HPDE6-E6E7 (cell line): ENCODE measurements around the gene CHRDL2.
"Not testable (repeated sequence)": the region's sequence is repeated elsewhere in the genome, so short reads cannot be mapped to it uniquely, and the experiment has no call there.

Experiments used
- DNase-seq: peaks from one replicate; pipeline ENCODE4 v3.0.0; 2011; ENCODE audit warnings: missing footprints; ENCODE audit errors: extremely low spot score

The CHRDL2 gene, protein sequence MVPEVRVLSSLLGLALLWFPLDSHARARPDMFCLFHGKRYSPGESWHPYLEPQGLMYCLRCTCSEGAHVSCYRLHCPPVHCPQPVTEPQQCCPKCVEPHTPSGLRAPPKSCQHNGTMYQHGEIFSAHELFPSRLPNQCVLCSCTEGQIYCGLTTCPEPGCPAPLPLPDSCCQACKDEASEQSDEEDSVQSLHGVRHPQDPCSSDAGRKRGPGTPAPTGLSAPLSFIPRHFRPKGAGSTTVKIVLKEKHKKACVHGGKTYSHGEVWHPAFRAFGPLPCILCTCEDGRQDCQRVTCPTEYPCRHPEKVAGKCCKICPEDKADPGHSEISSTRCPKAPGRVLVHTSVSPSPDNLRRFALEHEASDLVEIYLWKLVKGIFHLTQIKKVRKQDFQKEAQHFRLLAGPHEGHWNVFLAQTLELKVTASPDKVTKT

DNA sequence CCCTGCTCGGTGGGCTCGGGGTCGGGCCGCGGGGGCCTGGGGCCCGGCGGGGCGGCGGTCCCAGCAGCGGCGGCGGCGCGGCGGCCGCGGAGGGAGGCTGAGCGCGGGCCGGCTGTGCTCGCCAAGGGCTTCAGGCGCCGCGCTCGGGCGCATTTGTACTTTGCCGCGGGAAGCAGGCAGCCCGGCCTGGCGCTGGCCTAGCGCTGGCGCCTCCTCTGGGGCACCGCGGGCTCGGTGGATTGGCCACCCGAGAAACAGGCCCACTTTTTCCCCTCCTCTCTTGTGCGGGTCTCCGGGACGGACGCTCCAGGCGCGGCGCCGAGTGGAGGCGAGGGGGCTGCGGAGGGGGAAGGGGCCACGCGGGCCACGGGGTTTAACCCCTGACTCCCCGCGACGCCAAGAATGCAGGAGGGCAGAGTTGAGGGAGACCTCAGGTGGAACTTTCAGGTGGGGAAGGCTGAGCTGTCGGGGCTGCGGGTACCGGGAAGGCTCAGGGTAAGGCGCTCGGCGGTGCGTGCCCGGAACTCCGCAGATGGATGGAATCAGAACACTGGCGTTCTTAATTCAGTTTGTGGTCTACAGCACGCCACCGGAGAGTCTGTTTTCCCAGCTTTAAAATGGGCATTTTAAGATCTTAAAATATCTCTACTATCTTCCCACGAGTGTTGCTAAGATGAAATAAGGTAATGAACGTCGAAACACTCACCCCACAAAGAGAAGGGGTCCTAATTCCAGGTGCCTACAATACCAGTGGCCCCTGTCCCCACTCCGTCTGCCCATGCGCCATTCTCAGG is at the start of gene CHRDL2:
Gene CHRDL2 (minus strand): TSS at position 126 of the 794 bp plus-strand sequence. CDS start 538 bp downstream, outside the sequence.
- no peak for DNase-seq

DNA sequence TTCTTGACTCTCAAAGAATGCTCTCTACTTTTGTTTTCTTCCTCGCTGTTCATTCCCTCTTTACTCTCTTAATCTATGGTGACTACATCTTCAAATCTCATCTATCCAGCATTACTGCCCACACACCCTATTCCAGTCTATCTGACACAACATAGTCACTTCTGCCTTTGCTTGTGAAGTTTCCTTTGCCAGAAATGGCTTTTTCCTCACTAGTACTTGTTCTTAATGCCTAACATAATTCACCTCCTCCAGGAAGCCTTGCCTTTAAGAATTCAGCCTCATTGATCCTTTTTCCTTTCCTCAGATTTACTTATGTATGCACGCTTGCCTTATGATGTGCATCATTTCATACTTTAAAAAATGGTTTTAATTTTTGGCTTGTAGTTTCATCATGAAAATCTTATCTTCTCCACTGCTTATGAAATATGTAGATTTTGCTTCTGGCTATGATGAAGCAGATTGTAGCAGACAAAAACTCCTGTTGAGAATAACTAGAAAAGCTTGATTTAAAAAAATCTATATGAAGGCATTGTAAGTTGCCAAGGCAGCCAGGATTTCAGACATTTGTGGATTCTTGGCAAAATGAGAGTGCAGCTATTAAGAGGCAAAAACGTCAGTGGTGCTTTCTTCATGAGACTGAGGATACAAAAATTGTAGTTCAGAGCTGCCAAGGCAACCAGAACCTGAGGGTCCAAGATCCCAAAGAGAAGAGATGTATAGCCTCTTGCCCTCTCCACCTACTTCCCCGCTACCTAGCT is 49.2 kb upstream of the CHRDL2 start:
- DNase-seq: no peak

DNA sequence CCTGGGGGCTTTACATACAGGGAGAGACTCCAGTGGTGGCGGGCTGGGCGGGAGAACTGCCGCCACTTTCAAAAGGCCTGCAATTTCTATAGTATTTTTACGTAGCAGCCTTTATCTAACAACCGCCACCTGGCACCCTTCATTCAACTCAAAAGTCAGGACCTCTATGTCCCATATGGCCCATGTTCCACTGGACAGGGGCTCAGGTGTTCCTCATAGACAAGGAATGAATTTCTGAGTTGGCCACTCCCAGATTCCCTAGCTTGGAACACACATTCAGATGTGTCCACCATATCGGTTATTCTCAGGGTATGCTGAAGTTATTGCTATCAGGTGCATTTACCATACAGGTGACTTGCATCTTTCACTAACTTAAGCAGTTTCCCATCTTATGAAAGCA is 47.4 kb upstream of the CHRDL2 start:
- no peak for DNase-seq

- no peak for DNase-seq
Observed at GRCh38 chr11:74777877-74778276, 46.7 kb upstream of the CHRDL2 start.

DNA sequence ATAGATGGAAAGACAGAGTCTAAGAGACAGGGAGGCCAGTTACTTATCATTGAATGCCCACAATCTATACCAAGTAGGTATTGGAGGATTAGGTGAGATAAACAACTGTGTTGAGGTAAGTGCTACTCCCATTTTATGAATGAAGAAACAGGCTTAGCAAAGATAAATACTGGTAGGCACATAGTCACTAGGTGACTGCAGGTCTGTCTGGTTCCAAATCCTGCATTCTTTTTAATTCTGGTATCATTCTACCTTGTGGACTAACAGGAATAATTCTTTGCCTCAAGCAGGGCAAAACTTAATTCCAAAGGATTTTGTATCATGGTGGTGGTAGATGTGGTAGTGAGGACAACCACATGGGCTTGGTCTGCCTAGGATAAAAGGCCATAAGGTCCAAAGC is 45.8 kb upstream of the CHRDL2 start:
- DNase-seq: no peak

DNA sequence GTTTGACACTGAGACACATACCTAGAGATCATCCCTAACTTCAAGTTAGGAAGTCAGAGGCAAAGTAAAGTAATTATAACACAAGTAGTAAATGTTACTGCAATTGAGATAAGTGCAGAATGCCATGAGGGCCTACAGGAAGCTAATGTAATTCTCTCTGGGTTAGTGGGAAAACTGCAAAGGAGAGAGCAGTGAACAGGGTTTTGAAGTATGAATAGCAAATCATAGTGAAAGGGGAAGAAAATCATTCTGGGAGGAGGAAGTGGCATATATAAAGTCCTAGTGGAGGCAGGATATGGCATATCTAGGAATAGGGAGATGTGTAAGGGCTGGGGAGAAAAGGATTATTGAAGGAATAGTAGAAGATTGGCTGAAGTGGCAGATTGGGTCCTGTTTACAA is 45.3 kb upstream of the CHRDL2 start:
- no peak for DNase-seq

DNA sequence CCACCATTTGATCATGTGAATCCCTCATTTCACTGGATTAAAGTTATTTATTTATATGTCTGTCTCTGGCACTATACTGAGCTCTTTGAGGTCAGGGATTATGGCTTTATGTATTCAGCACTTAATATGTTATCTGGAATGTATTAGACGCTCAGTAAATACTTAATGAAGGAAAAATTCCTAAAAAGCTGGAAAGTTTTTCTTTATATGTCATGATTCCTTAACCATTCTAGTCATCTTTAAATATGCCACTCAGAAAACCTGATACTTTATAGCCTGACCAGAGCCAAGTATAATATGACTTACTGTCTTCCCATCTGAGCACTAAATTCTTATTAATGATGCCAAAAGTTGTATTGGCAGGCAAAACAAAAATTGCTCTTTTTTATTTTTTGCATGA is 44.5 kb upstream of the CHRDL2 start:
- no peak for DNase-seq

DNA sequence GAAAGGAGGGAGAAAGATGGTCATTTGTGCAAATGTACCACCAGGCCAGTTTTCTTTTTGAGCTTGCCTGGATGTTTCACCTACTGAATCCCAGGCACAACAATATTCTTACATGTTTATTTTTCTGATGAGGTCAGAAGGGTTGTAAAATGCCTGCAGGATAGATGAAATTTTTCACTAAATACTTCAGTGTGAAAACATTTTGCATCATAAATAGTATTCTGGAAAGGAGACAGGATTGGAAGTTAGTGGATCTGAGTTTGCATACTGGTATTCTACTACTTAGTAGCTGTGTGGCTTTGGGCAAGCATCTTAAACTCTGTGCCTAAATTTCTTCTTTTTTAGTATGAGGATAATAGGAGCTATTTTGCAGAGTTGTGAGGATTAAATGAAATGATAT is 42.2 kb upstream of the CHRDL2 start:
- DNase-seq: no peak

DNA sequence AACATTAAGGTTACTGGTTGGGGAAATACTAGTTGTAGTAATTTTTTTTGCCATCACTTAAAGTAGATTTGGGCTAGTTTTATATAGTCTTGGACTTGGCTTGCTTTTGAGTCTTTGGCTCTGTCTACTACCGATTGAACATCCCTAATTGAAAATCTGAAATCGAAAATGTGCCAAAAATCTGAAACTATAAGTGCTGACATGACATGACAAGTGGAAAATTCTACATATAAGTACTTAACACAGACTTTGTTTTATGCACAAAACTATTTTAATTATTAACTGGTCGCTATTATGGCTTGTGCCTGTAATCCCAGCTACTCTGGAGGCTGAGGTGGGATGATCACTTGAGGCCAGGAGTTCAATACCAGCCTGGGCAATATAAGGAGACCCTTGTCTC is 39.9 kb upstream of the CHRDL2 start:
- no peak for DNase-seq

- no peak for DNase-seq
Observed at GRCh38 chr11:74770456-74770855, 39.2 kb upstream of the CHRDL2 start.

DNA sequence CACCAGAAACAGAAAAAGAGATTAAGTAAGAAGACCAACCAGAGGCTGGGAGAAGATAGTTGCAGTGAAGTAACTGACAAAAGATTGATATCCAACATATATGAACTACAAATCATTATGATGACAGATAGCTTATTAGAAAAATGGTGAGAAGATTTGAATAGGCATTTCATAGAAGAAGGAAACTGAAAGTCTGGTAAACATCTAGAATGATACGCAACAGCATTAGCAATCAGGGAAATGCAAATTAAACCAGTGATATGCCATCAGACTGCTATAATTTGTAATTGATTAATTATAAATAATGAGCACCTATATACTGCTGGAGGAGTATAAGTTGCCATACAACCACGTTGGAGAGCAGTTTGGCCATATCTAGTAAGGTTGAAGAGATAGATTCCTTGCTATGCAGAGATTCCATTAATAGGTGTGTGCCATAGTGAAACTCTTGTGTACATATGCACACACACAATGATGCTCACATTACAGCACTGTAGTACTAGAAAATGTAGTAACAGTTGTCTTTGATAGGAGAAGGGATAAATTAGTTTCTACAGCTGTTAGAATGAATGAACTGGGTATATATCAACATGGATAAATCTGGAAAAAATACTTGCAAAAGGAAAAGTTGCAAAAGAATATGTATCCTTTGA is 38.0 kb upstream of the CHRDL2 start:
- no peak for DNase-seq

DNA sequence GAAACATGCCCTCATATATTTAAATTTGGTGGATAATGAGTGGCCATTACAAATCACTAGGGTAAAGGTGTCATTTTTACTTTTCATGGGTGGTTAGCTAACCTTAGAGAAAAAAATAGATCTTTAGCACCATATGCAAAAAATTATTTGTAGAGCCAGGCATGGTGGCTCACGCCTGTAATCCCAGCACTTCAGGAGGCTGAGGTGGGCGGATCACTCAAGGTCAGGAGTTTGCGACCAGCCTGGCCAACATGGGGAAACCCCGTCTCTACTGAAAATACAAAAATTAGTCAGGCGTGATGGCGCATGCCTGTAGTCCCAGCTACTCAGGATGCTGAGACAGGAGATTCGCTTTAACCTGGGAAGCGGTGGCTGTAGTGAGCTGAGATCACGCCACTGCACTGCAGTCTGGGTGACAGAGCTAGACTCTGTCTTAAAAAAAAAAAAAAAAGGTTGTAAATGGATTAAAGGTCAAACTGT is 37.0 kb upstream of the CHRDL2 start:
- DNase-seq: not testable (repeated sequence)

GRCh38 chr11:74766905-74767304 is 35.7 kb upstream of the CHRDL2 start:
- no peak for DNase-seq

- DNase-seq: no peak
Observed at GRCh38 chr11:74756571-74756970, 25.3 kb upstream of the CHRDL2 start.

GRCh38 chr11:74755395-74755995 is 24.3 kb upstream of the CHRDL2 start:
- DNase-seq: no peak

DNA sequence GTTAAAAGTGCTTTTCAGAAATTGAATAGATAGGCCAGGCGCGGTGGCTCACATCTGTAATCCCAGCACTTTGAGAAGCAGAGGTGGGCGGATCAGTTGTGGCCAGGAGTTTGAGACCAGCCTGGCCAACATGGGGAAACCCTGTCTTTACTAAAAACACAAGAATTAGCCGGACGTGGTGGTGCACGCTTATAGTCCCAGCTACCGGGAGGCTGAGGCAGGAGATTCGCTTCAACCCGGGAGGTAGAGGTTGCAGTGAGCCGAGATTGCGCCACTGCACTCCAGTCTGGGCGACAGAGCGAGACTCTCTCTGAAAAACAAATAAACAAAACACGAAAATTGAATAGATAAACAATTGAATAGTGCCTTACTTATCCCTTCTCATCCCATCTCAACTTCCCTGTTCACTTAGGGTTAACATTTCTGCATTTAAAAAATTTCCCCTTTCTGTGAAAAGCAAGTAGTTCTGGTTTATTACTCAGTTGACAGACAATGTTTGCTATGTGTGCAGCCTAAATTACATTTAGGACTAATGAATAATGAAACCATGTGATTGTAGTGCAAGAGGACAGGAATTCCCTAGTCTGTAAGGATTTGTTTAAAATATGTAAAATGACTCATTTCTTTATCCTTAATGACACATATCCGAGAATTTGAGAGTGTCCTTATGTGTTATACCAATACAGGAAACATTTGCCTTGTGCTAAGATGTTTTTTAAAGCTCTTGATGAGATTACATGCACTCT is 23.5 kb upstream of the CHRDL2 start:
- peak; percentile 80 for DNase-seq

DNA sequence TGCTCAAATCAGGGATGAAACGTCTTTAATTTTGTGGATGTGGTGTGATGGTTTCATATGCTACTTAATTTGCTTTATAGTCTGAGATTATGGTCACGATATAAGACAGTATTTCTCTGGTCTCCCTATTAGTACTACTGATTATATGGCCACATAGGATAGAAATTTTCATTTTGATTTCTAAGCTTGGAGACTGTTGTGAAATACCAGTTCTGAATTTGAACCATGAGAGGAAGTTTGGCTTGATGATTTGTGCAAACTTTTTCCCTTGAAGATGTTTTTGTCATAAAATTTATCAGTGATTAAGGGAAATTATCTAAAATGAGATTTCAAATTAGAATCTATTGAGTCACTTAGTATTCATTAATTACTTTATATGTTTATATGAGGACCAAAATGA is 20.1 kb upstream of the CHRDL2 start:
- DNase-seq: no peak

DNA sequence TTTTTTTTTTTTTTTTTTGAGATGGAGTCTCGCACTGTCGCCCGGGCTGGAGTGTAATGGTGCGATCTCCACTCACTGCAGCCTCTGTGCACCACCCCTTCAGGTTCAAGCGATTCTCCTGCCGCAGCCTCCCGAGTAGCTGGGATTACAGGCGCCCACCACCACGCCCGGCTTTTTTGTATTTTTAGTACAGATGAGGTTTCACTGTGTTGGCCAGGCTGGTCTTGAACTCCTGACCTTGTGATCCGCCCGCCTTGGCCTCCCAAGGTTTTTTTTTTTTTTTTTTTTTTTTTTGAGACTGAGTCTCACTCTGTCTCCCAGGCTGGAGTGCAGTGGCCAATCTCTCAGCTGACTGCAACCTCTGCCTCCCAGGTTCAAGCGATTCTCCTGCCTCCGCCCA is 19.4 kb upstream of the CHRDL2 start:
- not testable (repeated sequence) for DNase-seq

DNA sequence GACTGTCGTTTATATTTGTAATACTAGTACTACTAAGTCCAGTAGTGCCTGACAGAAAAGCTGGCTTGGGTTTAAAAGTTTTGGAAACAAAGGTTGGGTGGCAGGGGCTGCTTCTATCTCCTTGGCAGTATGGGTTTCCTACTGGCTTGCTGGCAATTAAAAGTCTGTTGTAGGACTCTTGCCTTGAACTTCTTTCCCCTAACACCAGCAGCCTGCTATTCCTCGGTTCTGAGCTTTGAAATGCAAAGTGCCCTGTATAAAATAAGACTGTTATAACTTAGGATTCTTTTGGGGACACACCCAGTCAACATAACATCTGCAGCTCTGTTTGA is 18.7 kb upstream of the CHRDL2 start:
- DNase-seq: no peak

GRCh38 chr11:74749127-74749964 is 18.1 kb upstream of the CHRDL2 start:
- no peak for DNase-seq
